Heart left ventricle (tissue), 16 donors: ENCODE data around the gene GNG7. TPM values are rescaled to one million over a fixed set of nuclear protein-coding genes. Genes with fewer than 3 reads are reported as not detected.

ENCODE experiments used
- ATAC-seq, 4 donors: fragments of 200-7000 bp; cut with Tn5 transposase; one replicate each; pipeline ENCODE4 v1.9.1; 2020 to 2022; ENCODE audit warnings: moderate library complexity in 4 of 4, mild to moderate bottlenecking in 3 of 4, moderate number of reproducible peaks in 1 of 4
- DNase-seq, 5 donors: peaks; one replicate each; pipeline ENCODE4 v3.0.0-alpha.2; 2020
- H3K27ac ChIP-seq, 12 donors: fragments of 200-600 bp; sonication (generic) in 4 of 12; one replicate each; pipeline versions ENCODE4 v1.5.0 to v1.8.0; 2016 to 2022; ENCODE audit warnings: mild to moderate bottlenecking in 2 of 12
- H3K27me3 ChIP-seq, 9 donors: fragments of 200-600 bp; sonication (generic) in 2 of 9; one replicate each; pipeline versions ENCODE4 v1.5.1 to v1.8.0; 2016 to 2022; ENCODE audit warnings: mild to moderate bottlenecking in 3 of 9
- H3K36me3 ChIP-seq, 9 donors: fragments of 200-600 bp; sonication (generic) in 2 of 9; one replicate each; pipeline versions ENCODE4 v1.5.0 to v1.8.0; 2018 to 2022; ENCODE audit warnings: mild to moderate bottlenecking in 2 of 9
- H3K4me1 ChIP-seq, 12 donors: fragments of 200-600 bp; sonication (generic) in 4 of 12; one replicate each; pipeline versions ENCODE4 v1.5.0 to v1.8.0; 2016 to 2022; ENCODE audit warnings: mild to moderate bottlenecking in 3 of 12
- H3K4me3 ChIP-seq, 12 donors: fragments of 200-600 bp; sonication (generic) in 4 of 12; one replicate each; pipeline versions ENCODE4 v1.5.0 to v1.8.0; 2017 to 2022; ENCODE audit warnings: mild to moderate bottlenecking in 9 of 12, moderate library complexity in 4 of 12
- H3K9me3 ChIP-seq, 12 donors: fragments of 200-600 bp; sonication (generic) in 4 of 12; one replicate each; pipeline versions ENCODE4 v1.5.0 to v1.8.0; 2016 to 2022; ENCODE audit warnings: mild to moderate bottlenecking in 1 of 12
- CTCF ChIP-seq, 12 donors: fragments of 200-600 bp; sonication (generic) in 4 of 12; IDR thresholded peaks; one replicate each; pipeline versions ENCODE4 v1.5.0 to v1.8.0; 2018 to 2022; ENCODE audit warnings: antibody characterized with exemption in 12 of 12, mild to moderate bottlenecking in 5 of 12
- POLR2A ChIP-seq, 2 donors: fragments of 450-650 bp; IDR thresholded peaks; one replicate each; pipeline ENCODE4 v1.6.1; 2017; ENCODE audit warnings: antibody characterized with exemption in 2 of 2, mild to moderate bottlenecking in 2 of 2, moderate library complexity in 2 of 2
- WGBS, 4 donors: extraction: QIAGEN DNeasy Blood & Tissue Kit in 2 of 4; methylation state at CpG; one replicate each; pipeline versions ENCODE4 v1.1.5 to v1.1.7; 2013 to 2018; 5-methylcytosine and 5-hydroxymethylcytosine counted together
- intact Hi-C, 10 donors: fragments of 100-400 bp; cut with DNase I; formaldehyde crosslinking; loops; one replicate each; pipeline versions ENCODE4 v1.11.1 to v1.14.2; 2022
- polyA plus RNA-seq, 2 donors: library from polyadenylated mRNA; stranded (reverse); fragments of 200-250 nt; gene quantifications; one replicate each; pipeline ENCODE4 v1.2.3, GENCODE V29; 2013
- total RNA-seq, 9 donors: library from RNA; depleted of rRNA in 2 of 9; stranded (reverse); fragments of >200 nt in 2 of 9; fragmentation: NEBNext Ultra II Directional in 3 of 9; extraction: Animal tissue kit (Norgen Biotek cat#: 25700) in 3 of 9; gene quantifications; one replicate each; pipeline versions ENCODE4 v1.1.0 to v1.2.4, GENCODE V29; 2016 to 2023
- donor health status: ischemic (EF 13 %, LVEDD 7.1; RV severe dilation, severe dysfunction).
- donor health status: healthy with polysubstance abuse.
- donor health status: DM: no; HTN: yes; CAD: no.
- donor health status: DM: no; HTN: no; CAD: no.
- donor health status: ischemic (EF 25% LVEDD 6.9; RV normal size, moderate dysfunction).
- donor health status: ischemic (EF 25% LVEDD 5.7; RV mildly dilated, moderate dysfunction).
- donor health status: healthy.
- donor health status: DM: yes; HTN: yes; CAD: no.
- donor health status: ischemic (EF 35%, LVEDD 5.7; RV mildly dilated, moderate dysfunction).
- donor health status: nonischemic (EF 11% LVEDD 7.7; RV severe dilation, severe dysfunction).
- donor health status: DM: yes; HTN: yes; CAD: no.
- donor health status: PGD.
- donor health status: ischemic (EF 29% LVEDD 5.4; RV normal size, mild dysfunction).
- donor health status: nonischemic (EF 23%, LVEDD 6.1; RV moderate dilation, normal function).

The GNG7 gene
- total and polyA plus RNA-seq, 11 donors = 11.7 to 46.4 (median 24.0) TPM

- H3K27me3 ChIP-seq = no peaks in the 10 kb centered on the region
- H3K9me3 ChIP-seq = peaks cover 0 to 14% (median 6%) of the 10 kb centered on the region in 12 donors
- peaks cover 4 to 42% (median 28%) of the 10 kb centered on the region in 12 donors for H3K4me1 ChIP-seq
- TF ChIP-seq POLR2A (IDR thresholded peaks at IDR 0.05) (no peak), CTCF (IDR thresholded peaks at IDR 0.05) (peak in 7 of 12 donors; percentile 8 to 29 (median 19))
- intact Hi-C loops = loop anchor here in 6 of 10 donors (1.0 to 5.0 kb wide), 5 partner anchors 16 to 65 kb away; no protein-coding TSS in a partner anchor
- peaks cover 0 to 14% (median 0%) of the 10 kb centered on the region in 9 donors for H3K36me3 ChIP-seq
- peak overlapping the region; percentile 82 to 96 (median 91) for H3K27ac ChIP-seq
- peak; percentile 42 to 77 (median 55) for DNase-seq
- WGBS, 4 donors = 6 to 21% (median 9%) methylated on average over 14 to 20 of the region's 20 CpGs
- H3K4me3 ChIP-seq = peak overlapping the region; percentile 60 to 98 (median 88)
- peak in 2 of 4 donors; percentile 0 to 1 for ATAC-seq
These were observed 224.2 kb downstream of the GNG7 start for GRCh38 chr19:2478278-2478755.

GRCh38 chr19:2477732-2478191, 224.7 kb downstream of the GNG7 start:
- Histone ChIP-seq H3K4me3 (peak overlapping the region; percentile 60 to 98 (median 88)), H3K4me1 (peaks cover 4 to 42% (median 28%) of the 10 kb centered on the region in 12 donors), H3K36me3 (peaks cover 0 to 14% (median 0%) of the 10 kb centered on the region in 9 donors), H3K27me3 (no peaks in the 10 kb centered on the region), H3K9me3 (peaks cover 0 to 8% (median under 1%) of the 10 kb centered on the region in 12 donors), H3K27ac (peak overlapping the region; percentile 82 to 96 (median 91))
- DNase-seq = peak in 3 of 5 donors; percentile 56 to 70 (median 56)
- 21 to 33% (median 27%) methylated on average over 16 to 21 of the region's 21 CpGs for WGBS, 4 donors
- peak in 1 of 2 donors; percentile 12 for TF ChIP-seq POLR2A (IDR thresholded peaks at IDR 0.05)
- no peak for TF ChIP-seq CTCF (IDR thresholded peaks at IDR 0.05)
- intact Hi-C loops = loop anchor here in 9 of 10 donors (1.0 to 5.0 kb wide), 9 partner anchors 17 to 125 kb away; no protein-coding TSS in a partner anchor
- peak in 1 of 4 donors; percentile 6 for ATAC-seq

GRCh38 chr19:2477141-2477710, 225.3 kb downstream of the GNG7 start:
- no peaks in the 10 kb centered on the region for H3K27me3 ChIP-seq
- peak in 1 of 2 donors; percentile 14 for TF ChIP-seq POLR2A (IDR thresholded peaks at IDR 0.05)
- no peak for TF ChIP-seq CTCF (IDR thresholded peaks at IDR 0.05)
- peaks cover 0 to 3% (median 0%) of the 10 kb centered on the region in 12 donors for H3K9me3 ChIP-seq
- H3K4me1 ChIP-seq = peaks cover 4 to 42% (median 28%) of the 10 kb centered on the region in 12 donors
- intact Hi-C loops = loop anchor here in 7 of 10 donors (1.0 to 5.0 kb wide), 7 partner anchors 18 to 126 kb away; no protein-coding TSS in a partner anchor
- ATAC-seq = peak; percentile 1 to 43 (median 12)
- DNase-seq = peak; percentile 59 to 78 (median 68)
- H3K4me3 ChIP-seq = peak overlapping the region; percentile 60 to 98 (median 88)
- H3K27ac ChIP-seq = peak overlapping the region; percentile 82 to 96 (median 91)
- 7 to 11% (median 9%) methylated on average over 11 to 27 of the region's 27 CpGs for whole genome bisulfite sequencing, 4 donors
- peaks cover 0 to 14% (median 0%) of the 10 kb centered on the region in 9 donors for H3K36me3 ChIP-seq
